Immature natural killer cell (primary cell): ENCODE measurements around the gene ZNF592. TPM values are rescaled to one million over a fixed set of nuclear protein-coding genes. Genes with fewer than 3 reads are reported as not detected.

Experiments
- DNase-seq, 3 donors: peaks; one replicate each; pipeline ENCODE4 v3.0.0; 2022; ENCODE audit warnings: mixed read lengths in 1 of 3
- H3K27ac Mint-ChIP-seq, 6 donors: one replicate each; pipeline ENCODE4 v1.8.0; 2020; ENCODE audit warnings: mixed read lengths in 6 of 6, mild to moderate bottlenecking in 5 of 6, inconsistent platforms in 4 of 6, moderate library complexity in 3 of 6
- H3K27me3 Mint-ChIP-seq, 3 donors: one replicate each; pipeline ENCODE4 v1.8.0; 2020 to 2021; ENCODE audit warnings: low read depth in 3 of 3, mild to moderate bottlenecking in 3 of 3, mixed read lengths in 3 of 3, moderate library complexity in 3 of 3, inconsistent platforms in 1 of 3
- H3K36me3 Mint-ChIP-seq, 3 donors: one replicate each; pipeline ENCODE4 v1.8.0; 2020; ENCODE audit warnings: mixed read lengths in 3 of 3, inconsistent platforms in 2 of 3, mild to moderate bottlenecking in 2 of 3
- H3K4me1 Mint-ChIP-seq, 2 donors: one replicate each; pipeline ENCODE4 v1.8.0; 2020; ENCODE audit warnings: inconsistent platforms in 2 of 2, mild to moderate bottlenecking in 2 of 2, mixed read lengths in 2 of 2, moderate library complexity in 1 of 2
- H3K4me3 Mint-ChIP-seq, 5 donors: one replicate each; pipeline ENCODE4 v1.8.0; 2020; ENCODE audit warnings: mild to moderate bottlenecking in 5 of 5, mixed read lengths in 5 of 5, inconsistent platforms in 3 of 5, moderate library complexity in 3 of 5
- H3K9me3 Mint-ChIP-seq, 6 donors: one replicate each; pipeline ENCODE4 v1.8.0; 2020; ENCODE audit warnings: mild to moderate bottlenecking in 6 of 6, mixed read lengths in 6 of 6, inconsistent platforms in 4 of 6, moderate library complexity in 3 of 6
- polyA plus RNA-seq, 3 donors: library from polyadenylated mRNA; unstranded; fragments of 300-500 nt; fragmentation: Illumina TruSeq; gene quantifications; one replicate each; pipeline ENCODE4 v1.2.3, GENCODE V29; 2021

The ZNF592 gene
- polyA plus RNA-seq, 3 donors from 2014 or later = 2.1 to 10.0 (median 2.4) TPM

DNA sequence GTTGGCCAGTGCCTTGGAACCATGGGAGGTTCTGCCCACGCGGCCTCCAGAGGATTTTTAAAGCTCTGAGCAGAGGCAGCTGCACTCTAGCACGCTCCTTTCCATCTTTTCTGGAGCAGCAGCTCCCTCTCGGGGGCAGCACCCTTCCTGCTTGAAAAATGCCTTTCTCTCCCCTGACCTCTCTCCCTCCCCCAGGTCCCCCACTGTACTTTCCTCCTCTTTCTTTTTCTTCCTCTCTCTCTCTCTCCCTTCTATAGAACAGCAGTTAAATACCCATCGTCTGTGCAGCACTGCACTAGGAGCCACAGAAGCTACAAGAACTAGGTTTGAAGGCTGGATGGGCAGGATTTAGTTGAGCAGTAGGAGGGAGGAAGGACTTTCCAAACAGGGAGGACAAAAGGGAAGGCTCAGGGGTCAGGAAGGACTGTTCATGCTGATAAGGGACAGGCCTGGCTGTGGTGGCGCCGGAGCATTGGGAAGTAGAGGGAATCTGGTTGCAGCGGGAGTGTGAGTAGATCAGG lies 73.2 kb downstream of the ZNF592 start:
- Mint-ChIP-seq H3K27me3 (peaks cover 0 to 4% (median 3%) of the 10 kb centered on the region in 3 donors), H3K4me1 (peaks cover 5% of the 10 kb centered on the region in 2 donors), H3K36me3 (no peaks in the 10 kb centered on the region), H3K9me3 (no peaks in the 10 kb centered on the region), H3K4me3 (no peak overlapping the region), H3K27ac (peak overlapping the region in 1 of 6 donors; percentile 5)
- no peak for DNase-seq

DNA sequence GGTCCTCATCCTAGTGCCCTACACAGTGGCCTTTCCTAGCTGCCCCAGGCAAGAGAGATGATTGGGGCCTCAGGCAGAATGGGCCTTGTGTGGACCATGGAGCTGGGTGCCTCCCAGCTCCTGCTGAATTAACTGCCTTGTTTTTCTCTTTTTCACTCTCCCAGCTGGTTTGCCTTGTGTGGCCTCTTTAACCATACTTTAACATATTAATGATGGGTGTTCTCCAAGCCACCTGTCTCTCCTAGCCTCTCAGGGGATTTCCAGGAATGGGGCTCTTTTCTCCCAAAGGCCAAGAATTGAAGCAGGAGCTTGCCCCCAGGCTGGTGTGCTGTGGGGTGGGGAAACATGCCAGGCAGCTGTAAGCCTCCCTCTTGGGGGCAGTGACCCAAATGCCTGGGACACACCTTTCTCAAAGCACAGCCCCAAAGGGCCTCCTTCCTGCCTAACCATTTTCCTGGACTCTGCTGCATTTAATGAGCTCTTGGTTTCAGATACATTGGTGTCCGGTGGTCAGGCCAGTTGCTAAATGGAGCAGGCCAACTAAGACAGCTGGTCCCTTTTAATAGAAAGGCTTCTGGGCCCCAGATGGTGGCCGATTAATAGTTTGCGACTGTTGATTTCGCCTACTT lies 74.4 kb downstream of the ZNF592 start:
- Mint-ChIP-seq H3K27me3 (peaks cover 0 to 6% (median 4%) of the 10 kb centered on the region in 3 donors), H3K36me3 (no peaks in the 10 kb centered on the region), H3K4me3 (no peak overlapping the region), H3K4me1 (peaks cover 4 to 5% of the 10 kb centered on the region in 2 donors), H3K9me3 (no peaks in the 10 kb centered on the region), H3K27ac (no peak overlapping the region)
- DNase-seq = no peak

DNA sequence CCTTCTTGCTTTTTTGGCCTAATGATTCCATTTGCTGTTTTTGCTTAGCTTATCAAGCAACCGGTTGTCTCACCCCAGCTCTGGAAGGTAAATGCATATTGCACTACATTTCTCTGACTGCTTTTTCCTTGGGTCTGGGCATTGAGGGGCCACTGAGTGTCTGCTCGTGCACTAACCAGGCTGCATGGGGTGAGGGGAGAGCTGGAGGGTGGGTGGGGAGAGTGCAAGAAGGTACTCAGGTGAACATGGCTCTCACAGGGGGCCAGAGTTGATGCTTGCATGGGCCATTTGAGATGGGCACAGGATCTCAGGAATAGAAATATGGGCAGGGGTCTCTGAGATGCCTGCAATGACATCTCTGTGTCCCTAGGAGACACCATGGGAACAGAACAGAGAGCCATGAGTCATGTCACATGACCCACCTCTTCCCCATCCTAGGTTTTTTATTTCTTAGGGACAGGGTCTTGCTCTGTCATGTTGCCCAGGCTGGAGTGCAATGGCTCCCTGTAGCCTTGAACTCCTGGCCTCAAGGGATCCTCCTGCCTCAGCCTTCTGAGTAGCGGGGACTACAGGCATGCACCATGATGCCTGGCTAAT lies 75.0 kb downstream of the ZNF592 start:
- Mint-ChIP-seq H3K36me3 (no peaks in the 10 kb centered on the region), H3K4me3 (no peak overlapping the region), H3K27me3 (peaks cover 0 to 6% (median 4%) of the 10 kb centered on the region in 3 donors)

DNA sequence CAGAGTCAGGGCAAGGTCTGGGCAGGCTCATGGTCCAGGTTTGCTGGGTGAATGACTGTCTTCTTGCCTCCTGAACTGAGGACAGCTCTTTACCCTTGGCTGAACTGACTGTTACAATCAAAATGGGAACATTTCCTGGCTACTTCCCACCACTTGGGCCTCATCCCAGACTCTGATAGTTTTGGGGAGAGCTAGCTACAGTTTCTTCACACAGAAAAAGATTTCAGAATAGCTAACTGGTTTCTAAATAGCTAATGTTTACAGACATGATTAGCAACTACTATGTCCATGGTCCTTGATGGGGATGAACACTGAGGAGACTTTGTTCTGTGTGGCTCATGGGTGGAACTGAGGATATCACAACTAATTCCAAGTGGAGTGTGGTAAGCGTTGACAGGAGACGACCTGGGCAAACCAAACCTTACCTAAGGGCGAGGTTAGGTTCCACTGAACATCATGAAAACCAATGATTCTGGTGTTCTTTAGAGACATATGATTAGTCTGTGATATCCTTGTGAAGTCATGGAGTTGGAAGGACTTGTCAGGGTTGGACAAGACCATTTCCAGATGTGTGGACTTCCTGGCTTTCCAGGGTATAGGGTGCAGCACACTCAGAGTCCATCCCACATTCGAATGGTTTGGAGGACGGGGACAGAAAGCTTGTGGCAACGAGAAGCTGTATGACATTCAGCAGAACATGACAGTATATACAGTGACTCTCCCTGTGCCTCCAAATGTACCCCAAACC lies 76.0 kb downstream of the ZNF592 start:
- Mint-ChIP-seq H3K36me3 (no peaks in the 10 kb centered on the region), H3K4me3 (no peak overlapping the region), H3K27me3 (peaks cover 0 to 6% (median 3%) of the 10 kb centered on the region in 3 donors), H3K27ac (no peak overlapping the region), H3K4me1 (no peaks in the 10 kb centered on the region), H3K9me3 (no peaks in the 10 kb centered on the region)
- DNase-seq = no peak

More for the DNA sequence above, 75.0 kb downstream of the ZNF592 start:
- Mint-ChIP-seq H3K9me3 (no peaks in the 10 kb centered on the region), H3K4me1 (no peaks in the 10 kb centered on the region), H3K27ac (no peak overlapping the region)
- no peak for DNase-seq

DNA sequence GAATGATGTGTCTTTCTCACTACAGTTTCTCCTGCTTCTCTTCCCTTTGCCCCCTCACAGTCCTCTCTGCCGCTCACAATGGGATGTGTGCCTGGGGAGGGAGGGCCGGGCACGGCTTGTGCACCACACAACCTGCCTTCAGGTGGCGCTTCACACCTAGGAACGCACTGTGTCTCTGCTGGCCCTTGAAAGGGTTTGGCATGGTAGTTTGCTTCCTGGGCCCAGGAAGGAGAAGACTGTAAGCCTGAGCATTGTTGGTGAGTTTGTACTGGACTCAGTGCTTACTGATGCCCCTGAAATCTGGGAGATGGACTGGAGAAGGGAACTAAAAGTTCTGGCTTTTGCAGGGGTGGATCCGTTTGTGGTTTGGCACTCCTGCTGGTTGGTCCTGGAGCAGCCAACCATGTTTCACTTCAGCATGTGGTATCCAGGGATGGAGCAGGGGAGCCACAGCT lies 78.0 kb downstream of the ZNF592 start:
- H3K36me3 Mint-ChIP-seq = no peaks in the 10 kb centered on the region
- peaks cover 0 to 6% (median 3%) of the 10 kb centered on the region in 3 donors for H3K27me3 Mint-ChIP-seq
- H3K4me3 Mint-ChIP-seq = no peak overlapping the region
- no peaks in the 10 kb centered on the region for H3K4me1 Mint-ChIP-seq
- DNase-seq = no peak
- H3K27ac Mint-ChIP-seq = no peak overlapping the region
- no peaks in the 10 kb centered on the region for H3K9me3 Mint-ChIP-seq

DNA sequence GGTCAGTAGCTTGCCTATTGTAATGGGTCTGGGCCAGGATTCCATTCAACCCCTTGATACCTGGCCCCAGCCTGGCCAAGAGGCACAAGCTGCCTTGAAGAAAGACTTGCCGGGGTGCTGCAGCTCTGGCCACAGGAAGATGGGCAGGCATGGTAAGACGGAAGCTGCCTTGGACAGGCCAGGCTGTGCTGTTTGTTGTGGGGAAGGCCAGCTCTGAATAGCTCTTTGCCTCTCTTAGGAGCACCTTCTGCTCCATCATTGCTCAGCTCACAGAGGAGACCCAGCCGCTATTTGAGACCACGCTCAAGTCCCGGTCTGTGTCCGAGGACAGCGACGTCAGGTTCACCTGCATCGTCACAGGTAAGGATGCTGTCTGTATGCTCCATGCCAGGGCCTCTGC lies 78.9 kb downstream of the ZNF592 start:
- Mint-ChIP-seq H3K27ac (no peak overlapping the region), H3K4me3 (no peak overlapping the region), H3K36me3 (no peaks in the 10 kb centered on the region), H3K27me3 (peaks cover 0 to 3% (median 2%) of the 10 kb centered on the region in 3 donors), H3K4me1 (no peaks in the 10 kb centered on the region), H3K9me3 (no peaks in the 10 kb centered on the region)
- DNase-seq = no peak

DNA sequence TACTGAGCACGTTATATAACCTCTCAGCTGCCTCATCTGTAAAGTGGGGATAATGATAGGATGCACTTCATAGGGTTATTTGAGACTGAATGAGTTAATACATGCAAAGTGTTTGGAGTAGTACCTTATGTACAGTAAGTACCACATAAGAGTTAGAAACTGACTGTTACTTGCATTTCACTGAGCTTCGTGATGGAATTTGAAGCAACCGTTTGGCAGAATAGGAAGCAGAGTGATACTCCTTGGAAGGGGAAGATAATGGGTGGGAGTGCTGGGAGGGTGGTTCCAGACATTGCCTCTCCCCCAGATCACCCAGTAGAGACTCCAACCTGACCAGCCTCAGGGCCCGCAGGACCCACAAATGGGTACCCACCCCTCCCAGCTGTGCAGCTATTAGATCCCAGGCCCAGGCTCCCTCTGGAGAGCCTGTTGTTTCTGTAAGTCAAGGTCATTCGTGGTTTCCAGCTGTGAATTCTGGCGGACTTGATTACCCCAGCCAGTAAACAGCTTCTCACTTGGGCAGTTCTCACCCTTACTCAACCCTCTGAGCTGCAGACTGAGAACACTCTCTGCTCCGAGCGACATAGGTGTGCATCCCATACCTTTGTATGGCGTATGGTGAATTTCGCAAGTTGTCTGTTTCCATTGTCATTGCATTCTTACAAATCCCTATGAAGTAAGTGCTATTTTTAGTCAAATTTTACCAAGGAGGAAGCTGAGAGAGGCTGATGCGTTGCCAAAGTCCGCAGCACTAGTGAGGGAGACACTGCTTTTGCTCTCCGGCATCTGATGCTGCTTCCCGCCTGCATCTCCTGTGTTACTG lies 79.9 kb downstream of the ZNF592 start:
- DNase-seq = no peak
- no peak overlapping the region for H3K27ac Mint-ChIP-seq
- no peaks in the 10 kb centered on the region for H3K4me1 Mint-ChIP-seq
- no peaks in the 10 kb centered on the region for H3K36me3 Mint-ChIP-seq
- H3K4me3 Mint-ChIP-seq = no peak overlapping the region
- H3K9me3 Mint-ChIP-seq = no peaks in the 10 kb centered on the region
- H3K27me3 Mint-ChIP-seq = peaks cover 0 to 3% (median 2%) of the 10 kb centered on the region in 3 donors

DNA sequence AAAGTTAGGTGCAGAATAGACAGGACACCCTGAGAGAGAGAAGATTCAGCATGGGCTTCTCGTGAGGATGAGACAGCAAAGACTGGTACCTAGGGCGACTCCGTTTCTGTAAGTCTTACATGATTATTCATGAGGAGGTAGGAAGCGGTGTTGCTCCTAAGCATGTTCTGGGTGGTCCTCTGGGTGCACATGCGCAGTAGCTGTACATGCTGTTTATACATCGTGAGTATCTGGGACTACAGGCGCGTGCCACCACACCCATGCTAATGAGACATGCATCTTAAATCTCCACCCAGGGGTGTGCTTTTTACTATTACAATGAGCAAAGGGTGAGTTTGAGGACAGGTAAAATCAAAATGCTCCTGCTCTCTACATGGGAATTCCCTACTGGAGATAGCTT lies 81.0 kb downstream of the ZNF592 start:
- no peak for DNase-seq
- Mint-ChIP-seq H3K9me3 (no peaks in the 10 kb centered on the region), H3K27ac (no peak overlapping the region), H3K27me3 (peaks cover 0 to 3% (median 2%) of the 10 kb centered on the region in 3 donors), H3K4me3 (no peak overlapping the region), H3K36me3 (no peaks in the 10 kb centered on the region), H3K4me1 (no peaks in the 10 kb centered on the region)

DNA sequence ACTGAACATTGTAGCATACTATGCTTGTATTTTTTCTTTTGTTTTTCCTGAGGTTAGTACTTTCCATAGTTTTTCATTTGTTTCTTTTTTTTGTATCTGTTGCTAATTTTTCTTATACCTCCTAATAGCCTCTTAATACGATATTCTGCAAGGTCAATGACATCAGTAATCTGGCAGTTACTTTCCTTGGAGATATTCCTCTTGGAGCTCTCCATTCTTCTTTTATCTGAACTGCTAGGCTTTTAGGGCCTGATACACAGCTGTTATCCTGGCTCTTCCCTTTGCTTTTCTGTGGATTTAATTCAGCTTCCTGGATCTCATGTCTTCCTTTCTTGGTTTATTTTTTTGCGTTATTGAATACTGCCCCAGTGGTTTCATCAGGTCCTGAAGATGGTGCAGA lies 81.6 kb downstream of the ZNF592 start:
- H3K4me3 Mint-ChIP-seq = no peak overlapping the region
- DNase-seq = no peak
- H3K4me1 Mint-ChIP-seq = no peaks in the 10 kb centered on the region
- no peaks in the 10 kb centered on the region for H3K36me3 Mint-ChIP-seq
- no peak overlapping the region for H3K27ac Mint-ChIP-seq
- H3K9me3 Mint-ChIP-seq = no peaks in the 10 kb centered on the region
- peaks cover 0 to 3% (median 2%) of the 10 kb centered on the region in 3 donors for H3K27me3 Mint-ChIP-seq

DNA sequence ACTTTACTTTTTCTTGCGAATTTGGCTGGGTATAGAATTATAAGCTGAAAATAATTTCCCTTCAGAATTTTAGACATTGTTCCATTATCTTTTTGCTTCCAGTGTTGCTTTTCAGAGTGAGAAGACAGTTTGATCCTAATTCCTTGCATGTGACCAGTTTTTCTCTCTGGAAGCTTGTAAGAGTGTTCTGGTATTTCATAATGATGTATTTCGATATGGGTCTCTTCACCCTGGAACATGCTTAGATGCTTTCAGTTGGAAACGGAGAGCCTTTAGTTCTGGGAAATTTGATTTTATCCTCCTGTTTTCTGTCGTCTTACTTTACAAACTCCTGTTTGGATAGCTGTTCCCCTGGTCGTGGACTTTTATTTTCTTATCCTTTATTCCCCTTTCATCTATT lies 82.6 kb downstream of the ZNF592 start:
- H3K9me3 Mint-ChIP-seq = no peaks in the 10 kb centered on the region
- no peak overlapping the region for H3K4me3 Mint-ChIP-seq
- H3K27me3 Mint-ChIP-seq = peaks cover 0 to 3% (median 3%) of the 10 kb centered on the region in 3 donors
- no peak for DNase-seq
- H3K4me1 Mint-ChIP-seq = no peaks in the 10 kb centered on the region
- no peaks in the 10 kb centered on the region for H3K36me3 Mint-ChIP-seq
- no peak overlapping the region for H3K27ac Mint-ChIP-seq

DNA sequence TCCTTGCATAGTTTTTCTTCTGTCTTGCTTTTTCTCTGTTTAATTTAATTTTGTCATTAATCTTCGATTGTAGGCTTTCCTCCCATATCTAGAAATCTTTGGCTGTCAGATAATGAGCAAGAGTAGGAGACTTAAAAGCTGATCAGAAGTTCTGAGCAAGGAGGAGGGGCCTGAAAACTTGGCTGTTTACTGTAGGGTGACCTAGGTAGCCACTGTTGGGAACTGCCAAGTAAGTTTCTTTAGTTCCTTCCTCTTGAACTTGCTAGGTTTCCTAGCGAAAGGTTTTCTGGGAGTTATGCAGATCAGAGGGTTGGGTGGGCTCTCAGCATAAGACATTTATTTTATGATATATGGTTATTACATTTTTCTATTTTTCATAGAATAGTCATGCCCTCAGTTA lies 83.2 kb downstream of the ZNF592 start:
- Mint-ChIP-seq H3K9me3 (no peaks in the 10 kb centered on the region), H3K27ac (no peak overlapping the region), H3K27me3 (peaks cover 0 to 6% (median 5%) of the 10 kb centered on the region in 3 donors), H3K4me3 (no peak overlapping the region), H3K36me3 (no peaks in the 10 kb centered on the region), H3K4me1 (no peaks in the 10 kb centered on the region)
- DNase-seq = no peak

DNA sequence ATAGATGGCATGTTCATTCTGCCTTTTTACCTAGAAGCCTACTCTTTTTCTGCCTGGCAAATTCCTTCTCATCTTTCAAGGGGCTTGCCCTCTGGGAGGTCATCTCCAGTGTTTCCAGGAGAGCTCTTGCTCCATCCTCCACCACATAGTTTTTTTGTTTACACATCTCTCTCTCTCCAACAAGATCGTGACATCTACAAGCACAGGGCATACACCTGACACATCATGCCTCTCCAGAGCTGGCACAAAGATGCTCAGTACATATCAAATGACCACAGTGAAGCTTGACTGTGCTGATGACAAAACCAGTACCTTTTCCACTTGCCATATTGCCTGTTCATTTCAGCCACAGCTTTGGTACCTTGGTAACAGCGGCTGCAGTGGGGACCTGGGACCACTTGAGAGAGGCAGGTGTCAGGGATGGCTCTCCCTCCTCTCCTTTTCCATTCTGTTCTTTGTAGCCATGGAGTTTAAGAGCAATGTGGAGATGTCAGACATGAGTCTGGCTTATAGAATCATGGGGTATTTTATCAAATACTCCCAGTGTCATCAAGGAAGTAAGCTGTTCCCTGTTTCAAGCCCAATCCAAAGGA lies 84.2 kb downstream of the ZNF592 start:
- Mint-ChIP-seq H3K4me1 (no peaks in the 10 kb centered on the region), H3K9me3 (no peaks in the 10 kb centered on the region), H3K27me3 (peaks cover 3 to 5% (median 3%) of the 10 kb centered on the region in 3 donors), H3K4me3 (no peak overlapping the region), H3K27ac (no peak overlapping the region), H3K36me3 (no peaks in the 10 kb centered on the region)
- DNase-seq = no peak
